Measurements from ENCODE around the gene PARD6A.
"Not testable (repeated sequence)": the region's sequence is repeated elsewhere in the genome, so short reads cannot be mapped to it uniquely, and the experiment has no call there.

PARD6A gene

GRCh38 chr16:67683767-67684166 is 23.0 kb downstream of the PARD6A start:
- no peak for DNase-seq

GRCh38 chr16:67685388-67686112 is 24.8 kb downstream of the PARD6A start:
- DNase-seq, result no peak

- DNase-seq, result not testable (repeated sequence)
Observed at GRCh38 chr16:67693517-67694285, 32.9 kb downstream of the PARD6A start.

GRCh38 chr16:67694611-67695010 is 33.9 kb downstream of the PARD6A start:
- DNase-seq, result no peak

GRCh38 chr16:67697422-67698185 is 36.8 kb downstream of the PARD6A start:
- no peak for DNase-seq

GRCh38 chr16:67699265-67699664 is 38.5 kb downstream of the PARD6A start:
- no peak for DNase-seq

GRCh38 chr16:67701420-67701819 is 40.7 kb downstream of the PARD6A start:
- DNase-seq, result no peak

GRCh38 chr16:67702130-67702529 is 41.4 kb downstream of the PARD6A start:
- DNase-seq, result no peak

- no peak for DNase-seq
Observed at GRCh38 chr16:67703626-67704025, 42.9 kb downstream of the PARD6A start.

GRCh38 chr16:67704110-67704509 is 43.4 kb downstream of the PARD6A start:
- DNase-seq, result no peak

GRCh38 chr16:67707210-67707609 is 46.5 kb downstream of the PARD6A start:
- DNase-seq, result no peak

- DNase-seq, result peak in 1 of 56 donors; percentile 4
Observed at GRCh38 chr16:67707790-67708189, 47.0 kb downstream of the PARD6A start.

GRCh38 chr16:67708368-67708771 is 47.6 kb downstream of the PARD6A start:
- DNase-seq, result no peak

- no peak for DNase-seq
Observed at GRCh38 chr16:67709050-67709449, 48.3 kb downstream of the PARD6A start.

- no peak for DNase-seq
Observed at GRCh38 chr16:67710607-67711006, 49.8 kb downstream of the PARD6A start.

All from nucleus accumbens (tissue), 56 donors.